Small intestine (tissue), 7 donors: ENCODE data around the gene OSBPL10. TPM values are rescaled to one million over a fixed set of nuclear protein-coding genes. Genes with fewer than 3 reads are reported as not detected.

ENCODE experiments used
- DNase-seq, 2 donors: peaks; one replicate each; pipeline versions ENCODE4 v3.0.0 to v3.0.0-alpha.2; 2013
- FAIRE-seq: peaks from 2 replicates; lab custom pipeline; 2012; peaks lifted over from hg19 to GRCh38; lab: Jason Lieb, UNC
- H3K27ac ChIP-seq, 3 donors: one replicate each; pipeline ENCODE4 v1.5.1; 2013; ENCODE audit warnings: low read length in 2 of 3, mild to moderate bottlenecking in 2 of 3, control low read depth in 1 of 3, inconsistent platforms in 1 of 3, low read depth in 1 of 3, moderate library complexity in 1 of 3
- H3K27me3 ChIP-seq, 3 donors: one replicate each; pipeline ENCODE4 v1.6.1; 2013; ENCODE audit warnings: low read length in 3 of 3, inconsistent platforms in 1 of 3; ENCODE audit not compliant: control insufficient read depth in 3 of 3, insufficient read depth in 3 of 3
- H3K36me3 ChIP-seq, 3 donors: one replicate each; pipeline ENCODE4 v1.6.1; 2013; ENCODE audit warnings: low read length in 3 of 3, inconsistent platforms in 1 of 3, low read depth in 1 of 3, mild to moderate bottlenecking in 1 of 3, moderate library complexity in 1 of 3; ENCODE audit not compliant: control insufficient read depth in 3 of 3, insufficient read depth in 2 of 3
- H3K4me1 ChIP-seq, 3 donors: one replicate each; pipeline ENCODE4 v1.6.1; 2013; ENCODE audit warnings: low read length in 2 of 3, inconsistent platforms in 1 of 3, low read depth in 1 of 3, mild to moderate bottlenecking in 1 of 3, moderate library complexity in 1 of 3; ENCODE audit not compliant: control insufficient read depth in 3 of 3, insufficient read depth in 2 of 3
- H3K4me3 ChIP-seq, 3 donors: one replicate each; pipeline ENCODE4 v1.5.1; 2013; ENCODE audit warnings: low read length in 3 of 3, control low read depth in 1 of 3, inconsistent platforms in 1 of 3, low read depth in 1 of 3, mild to moderate bottlenecking in 1 of 3, moderate library complexity in 1 of 3
- H3K9me3 ChIP-seq, 2 donors: one replicate each; pipeline ENCODE4 v1.6.1; 2013; ENCODE audit warnings: low read depth in 1 of 2, low read length in 1 of 2; ENCODE audit not compliant: control insufficient read depth in 2 of 2, insufficient read depth in 1 of 2
- WGBS, 3 donors: extraction: QIAGEN DNeasy Blood & Tissue Kit; methylation state at CpG; one replicate each; pipeline ENCODE4 v1.1.7; 2013; 5-methylcytosine and 5-hydroxymethylcytosine counted together
- polyA plus RNA-seq, 4 donors: library from polyadenylated mRNA; stranded (reverse) in 3 of 4; unstranded in 1 of 4; fragments of 200-250 nt in 3 of 4; fragments of 120-200 nt in 1 of 4; gene quantifications; one replicate each; pipeline versions ENCODE4 v1.2.1 to v1.2.3, GENCODE V29; 2013
- donor health status: healthy with polysubstance abuse.
- donor health status: control.
- donor health status: control.
- donor health status: Bipolar disorder and iron deficiency.
- donor health status: healthy.

Gene OSBPL10
- polyA plus RNA-seq, 4 donors = 1.4 to 8.6 (median 3.8) TPM

- Histone ChIP-seq H3K9me3 (no peaks in the 10 kb centered on the region), H3K4me3 (no peak overlapping the region), H3K27me3 (no peaks in the 10 kb centered on the region), H3K4me1 (peaks cover 0 to 9% (median 0%) of the 10 kb centered on the region in 3 donors), H3K36me3 (peaks cover 0 to 19% (median 0%) of the 10 kb centered on the region in 3 donors), H3K27ac (no peak overlapping the region)
- FAIRE-seq (no peak), DNase-seq (no peak)
- 94 to 98% (median 97%) methylated on average over 3 of the region's 3 CpGs for WGBS, 3 donors
These were observed 276.9 kb downstream of the OSBPL10 start for GRCh38 chr3:31704156-31704555.

GRCh38 chr3:31701286-31701685 lies 279.8 kb downstream of the OSBPL10 start:
- FAIRE-seq = no peak
- no peak for DNase-seq

GRCh38 chr3:31699309-31699953 lies 281.6 kb downstream of the OSBPL10 start:
- no peak overlapping the region for H3K4me3 ChIP-seq
- H3K9me3 ChIP-seq = no peaks in the 10 kb centered on the region
- H3K27me3 ChIP-seq = no peaks in the 10 kb centered on the region
- peaks cover 0 to 19% (median 0%) of the 10 kb centered on the region in 3 donors for H3K36me3 ChIP-seq
- H3K4me1 ChIP-seq = peaks cover 0 to 3% (median 2%) of the 10 kb centered on the region in 3 donors
- 85 to 95% (median 94%) methylated on average over 6 of the region's 6 CpGs for WGBS, 3 donors
- DNase-seq = no peak
- FAIRE-seq = no peak
- H3K27ac ChIP-seq = no peak overlapping the region

More at GRCh38 chr3:31701286-31701685, 279.8 kb downstream of the OSBPL10 start:
- 86 to 96% (median 91%) methylated on average over 9 of the region's 9 CpGs for WGBS, 3 donors
- Histone ChIP-seq H3K4me3 (no peak overlapping the region), H3K27ac (no peak overlapping the region), H3K4me1 (peaks cover 0 to 9% (median 2%) of the 10 kb centered on the region in 3 donors), H3K27me3 (no peaks in the 10 kb centered on the region), H3K36me3 (peaks cover 0 to 19% (median 0%) of the 10 kb centered on the region in 3 donors), H3K9me3 (no peaks in the 10 kb centered on the region)

- H3K27ac ChIP-seq = no peak overlapping the region
- no peak overlapping the region for H3K4me3 ChIP-seq
- peaks cover 0 to 17% (median 0%) of the 10 kb centered on the region in 3 donors for H3K36me3 ChIP-seq
- H3K9me3 ChIP-seq = no peaks in the 10 kb centered on the region
- WGBS, 3 donors = 77 to 88% (median 78%) methylated on average over 6 of the region's 6 CpGs
- FAIRE-seq (no peak), DNase-seq (peak in 1 of 2 donors; percentile 76)
- H3K4me1 ChIP-seq = peaks cover 0 to 2% (median 0%) of the 10 kb centered on the region in 3 donors
- no peaks in the 10 kb centered on the region for H3K27me3 ChIP-seq
These were observed 284.1 kb downstream of the OSBPL10 start for GRCh38 chr3:31696815-31697548.

DNA sequence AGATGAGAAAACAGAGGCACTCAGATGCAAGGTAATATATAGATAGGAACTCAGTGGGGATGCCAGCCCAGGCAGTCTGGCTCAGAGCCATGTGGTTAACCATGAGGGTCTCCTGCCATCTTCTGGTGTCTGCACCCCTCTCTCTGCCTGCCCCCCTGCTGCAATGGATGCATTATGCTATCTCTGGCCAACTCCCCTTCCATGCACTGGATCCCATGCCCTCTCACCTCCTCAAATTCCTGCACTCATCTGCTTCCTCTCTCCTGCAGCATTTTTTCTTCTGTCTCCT lies 285.1 kb downstream of the OSBPL10 start:
- H3K27ac ChIP-seq = no peak overlapping the region
- DNase-seq (no peak), FAIRE-seq (no peak)
- peaks cover 0 to 13% (median 0%) of the 10 kb centered on the region in 3 donors for H3K36me3 ChIP-seq
- peaks cover 0 to 2% (median 0%) of the 10 kb centered on the region in 3 donors for H3K4me1 ChIP-seq
- H3K4me3 ChIP-seq = no peak overlapping the region
- no peaks in the 10 kb centered on the region for H3K27me3 ChIP-seq
- H3K9me3 ChIP-seq = no peaks in the 10 kb centered on the region

- 89 to 97% (median 97%) methylated on average over 2 of the region's 2 CpGs for WGBS, 3 donors
- FAIRE-seq = no peak
- no peak overlapping the region for H3K27ac ChIP-seq
- H3K36me3 ChIP-seq = peaks cover 0 to 13% (median 0%) of the 10 kb centered on the region in 3 donors
- no peak overlapping the region for H3K4me3 ChIP-seq
- H3K4me1 ChIP-seq = peaks cover 0 to 2% (median 0%) of the 10 kb centered on the region in 3 donors
- H3K9me3 ChIP-seq = no peaks in the 10 kb centered on the region
- H3K27me3 ChIP-seq = no peaks in the 10 kb centered on the region
- peak in 1 of 2 donors; percentile 8 for DNase-seq
These were observed 285.6 kb downstream of the OSBPL10 start for GRCh38 chr3:31695280-31696008.

DNA sequence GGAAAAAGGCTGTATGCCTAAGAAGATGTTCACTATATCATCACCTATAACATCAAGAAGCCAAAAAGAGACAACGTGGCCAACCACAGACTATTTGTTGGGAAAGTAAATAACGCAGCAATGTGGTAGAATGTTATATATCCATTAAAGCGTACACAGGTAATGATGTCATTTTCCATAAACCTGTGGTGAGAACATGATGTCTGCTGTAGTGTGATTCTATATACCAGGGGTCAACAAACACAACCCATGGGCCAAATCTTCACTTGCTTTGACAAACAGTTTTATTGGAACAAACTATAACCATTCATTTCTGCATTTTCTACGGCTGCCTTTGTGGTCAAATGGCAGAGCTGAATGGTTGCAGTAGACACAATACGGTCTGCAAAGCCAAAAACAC lies 287.7 kb downstream of the OSBPL10 start:
- H3K9me3 ChIP-seq = peaks cover 0 to 7% of the 10 kb centered on the region in 2 donors
- peaks cover 0 to 7% (median 0%) of the 10 kb centered on the region in 3 donors for H3K36me3 ChIP-seq
- FAIRE-seq = no peak
- peaks cover 0 to 2% (median 0%) of the 10 kb centered on the region in 3 donors for H3K4me1 ChIP-seq
- 70 to 92% (median 88%) methylated on average over 5 of the region's 5 CpGs for WGBS, 3 donors
- no peak overlapping the region for H3K27ac ChIP-seq
- DNase-seq = no peak
- H3K4me3 ChIP-seq = no peak overlapping the region
- H3K27me3 ChIP-seq = no peaks in the 10 kb centered on the region

DNA sequence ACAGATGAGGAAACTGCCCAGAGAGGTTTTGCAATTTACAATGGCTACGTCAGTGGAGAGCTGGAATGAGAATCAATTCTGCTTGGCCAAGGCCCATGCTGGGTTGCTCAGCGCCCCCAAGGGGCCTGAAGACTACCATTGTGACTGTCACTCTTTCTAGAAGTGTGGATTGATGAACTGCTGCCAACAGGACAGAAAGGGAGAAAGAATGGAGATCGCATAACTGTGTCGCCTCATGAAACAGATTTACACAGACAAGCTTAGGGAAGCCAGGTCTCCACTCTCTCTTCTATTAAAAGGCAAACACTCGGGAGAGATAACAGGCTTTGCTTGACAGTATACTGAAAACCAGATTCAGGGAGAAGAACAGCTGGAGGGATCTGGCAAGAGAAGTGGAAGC lies 288.3 kb downstream of the OSBPL10 start:
- H3K9me3 ChIP-seq = peaks cover 0 to 7% of the 10 kb centered on the region in 2 donors
- peaks cover 0 to 2% (median 0%) of the 10 kb centered on the region in 3 donors for H3K4me1 ChIP-seq
- H3K27me3 ChIP-seq = no peaks in the 10 kb centered on the region
- 85 to 93% (median 87%) methylated on average over 5 of the region's 5 CpGs for WGBS, 3 donors
- peaks cover 0 to 7% (median 0%) of the 10 kb centered on the region in 3 donors for H3K36me3 ChIP-seq
- no peak overlapping the region for H3K4me3 ChIP-seq
- no peak for DNase-seq
- FAIRE-seq = no peak
- no peak overlapping the region for H3K27ac ChIP-seq
